ENCODE data around the gene NAAA.

- TF ChIP-seq POLR2A (IDR thresholded peaks at IDR 0.05), result no peak
- TF ChIP-seq CTCF (IDR thresholded peaks at IDR 0.05), result no peak
These were observed 73.7 kb downstream of the NAAA start for GRCh38 chr4:75867130-75867529.
